Measurements from ENCODE around the gene PSORS1C2.

The PSORS1C2 gene

DNA sequence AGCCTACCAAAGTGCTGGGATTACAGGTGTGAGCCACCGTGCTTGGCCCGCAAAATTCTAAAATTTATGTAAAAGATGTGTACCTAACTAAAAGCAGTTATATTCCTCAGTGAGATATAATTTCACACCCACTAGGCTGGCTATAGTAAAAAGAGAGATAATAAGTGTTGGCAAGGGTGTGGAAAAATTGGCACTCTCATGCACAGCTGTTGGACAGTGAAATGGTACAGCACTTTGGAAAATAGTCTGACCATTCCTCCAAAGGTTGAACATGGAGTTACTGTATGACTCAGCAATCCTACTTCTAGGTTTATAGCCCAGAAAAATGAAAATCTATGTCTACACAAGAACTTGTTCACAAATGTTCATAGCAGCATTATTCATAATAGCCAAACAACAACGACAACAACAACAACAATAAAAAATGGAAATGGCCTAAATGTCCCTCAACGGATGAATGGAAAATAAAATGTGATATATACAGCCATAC, 40.4 kb downstream of the PSORS1C2 start:
- TF ChIP-seq, protein P1, sequence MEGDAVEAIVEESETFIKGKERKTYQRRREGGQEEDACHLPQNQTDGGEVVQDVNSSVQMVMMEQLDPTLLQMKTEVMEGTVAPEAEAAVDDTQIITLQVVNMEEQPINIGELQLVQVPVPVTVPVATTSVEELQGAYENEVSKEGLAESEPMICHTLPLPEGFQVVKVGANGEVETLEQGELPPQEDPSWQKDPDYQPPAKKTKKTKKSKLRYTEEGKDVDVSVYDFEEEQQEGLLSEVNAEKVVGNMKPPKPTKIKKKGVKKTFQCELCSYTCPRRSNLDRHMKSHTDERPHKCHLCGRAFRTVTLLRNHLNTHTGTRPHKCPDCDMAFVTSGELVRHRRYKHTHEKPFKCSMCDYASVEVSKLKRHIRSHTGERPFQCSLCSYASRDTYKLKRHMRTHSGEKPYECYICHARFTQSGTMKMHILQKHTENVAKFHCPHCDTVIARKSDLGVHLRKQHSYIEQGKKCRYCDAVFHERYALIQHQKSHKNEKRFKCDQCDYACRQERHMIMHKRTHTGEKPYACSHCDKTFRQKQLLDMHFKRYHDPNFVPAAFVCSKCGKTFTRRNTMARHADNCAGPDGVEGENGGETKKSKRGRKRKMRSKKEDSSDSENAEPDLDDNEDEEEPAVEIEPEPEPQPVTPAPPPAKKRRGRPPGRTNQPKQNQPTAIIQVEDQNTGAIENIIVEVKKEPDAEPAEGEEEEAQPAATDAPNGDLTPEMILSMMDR (IDR thresholded peaks at IDR 0.05; ENCODE audit: low read depth, low read length, missing control alignments): no peak
- no peak for DNase-seq (ENCODE audit: extremely low read depth, low read depth)
- H3K4me3 ChIP-seq (replicated peaks; ENCODE audit: low read depth, low read length): no peak overlapping the region

DNA sequence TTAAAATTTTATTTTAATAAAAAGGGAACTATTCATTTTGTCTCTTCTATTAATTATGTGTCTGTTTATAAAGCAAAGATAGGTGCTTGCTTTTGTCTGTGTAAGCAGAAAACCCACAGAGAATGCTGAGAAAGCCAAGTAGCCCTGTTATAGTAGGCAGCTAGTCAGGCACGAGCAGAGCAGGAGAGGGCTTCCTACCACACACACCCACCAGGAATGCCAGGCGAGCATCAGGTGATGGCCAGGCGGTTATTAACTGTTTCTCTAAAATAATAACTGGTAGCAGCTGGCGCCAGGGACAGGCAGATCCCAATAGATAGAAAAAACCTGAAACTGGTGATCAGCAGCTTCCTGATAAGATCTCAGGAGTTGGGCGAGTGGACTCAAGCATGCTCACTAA, 42.2 kb downstream of the PSORS1C2 start:
- no peak for DNase-seq (ENCODE audit: extremely low read depth, low read depth)
- no peak overlapping the region for H3K4me3 ChIP-seq (replicated peaks; ENCODE audit: low read depth, low read length)
- TF ChIP-seq, protein P1 (IDR thresholded peaks at IDR 0.05; ENCODE audit: low read depth, low read length, missing control alignments): no peak

DNA sequence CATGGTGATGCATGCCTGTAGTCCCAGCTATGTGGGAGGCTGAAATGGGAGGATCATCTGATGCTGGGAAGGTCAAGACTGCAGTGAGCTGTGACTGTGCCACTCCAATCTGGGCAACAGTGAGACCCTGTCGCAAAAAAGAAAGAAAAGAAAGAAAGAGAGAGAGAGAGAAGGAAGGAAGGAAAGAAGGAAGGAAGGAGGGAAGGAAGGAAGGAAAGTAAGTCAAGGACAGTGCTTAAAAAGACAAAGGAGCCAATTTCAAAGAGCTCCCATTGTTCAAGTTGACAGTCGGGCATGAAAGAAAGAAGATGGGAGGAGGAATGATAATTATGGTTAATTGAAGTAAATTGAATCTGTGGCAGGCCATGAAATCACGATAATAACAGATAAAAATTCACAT, 42.7 kb downstream of the PSORS1C2 start:
- H3K4me3 ChIP-seq (replicated peaks; ENCODE audit: low read depth, low read length): no peak overlapping the region
- TF ChIP-seq, protein P1 (IDR thresholded peaks at IDR 0.05; ENCODE audit: low read depth, low read length, missing control alignments): no peak
- DNase-seq (ENCODE audit: extremely low read depth, low read depth): no peak

DNA sequence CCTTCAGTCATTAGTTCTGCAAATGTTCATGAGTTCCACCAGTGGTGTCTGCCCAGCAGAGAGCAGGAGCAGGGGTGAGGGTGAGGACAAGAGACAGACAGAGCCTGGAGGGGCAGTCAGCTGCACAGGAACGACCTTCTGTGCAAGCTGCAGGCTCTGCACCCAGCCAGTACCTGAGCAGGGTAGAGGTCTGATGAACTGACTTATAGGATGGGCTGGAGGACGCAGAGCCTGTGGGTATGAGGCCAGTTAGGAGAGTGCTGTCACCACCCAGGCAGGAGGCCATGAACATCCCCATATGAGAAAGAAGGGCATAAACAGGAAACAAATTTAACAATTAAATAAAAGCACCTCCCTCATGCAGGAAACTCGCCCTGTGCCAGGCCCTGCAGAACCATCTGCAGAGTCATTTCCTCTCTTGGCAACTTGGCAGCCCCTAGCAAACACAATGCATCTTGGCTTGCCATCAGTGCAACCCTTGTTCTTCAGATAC, 44.4 kb downstream of the PSORS1C2 start:
- TF ChIP-seq, protein P1 (IDR thresholded peaks at IDR 0.05; ENCODE audit: low read depth, low read length, missing control alignments): no peak
- DNase-seq (ENCODE audit: extremely low read depth, low read depth): no peak
- no peak overlapping the region for H3K4me3 ChIP-seq (replicated peaks; ENCODE audit: low read depth, low read length)

DNA sequence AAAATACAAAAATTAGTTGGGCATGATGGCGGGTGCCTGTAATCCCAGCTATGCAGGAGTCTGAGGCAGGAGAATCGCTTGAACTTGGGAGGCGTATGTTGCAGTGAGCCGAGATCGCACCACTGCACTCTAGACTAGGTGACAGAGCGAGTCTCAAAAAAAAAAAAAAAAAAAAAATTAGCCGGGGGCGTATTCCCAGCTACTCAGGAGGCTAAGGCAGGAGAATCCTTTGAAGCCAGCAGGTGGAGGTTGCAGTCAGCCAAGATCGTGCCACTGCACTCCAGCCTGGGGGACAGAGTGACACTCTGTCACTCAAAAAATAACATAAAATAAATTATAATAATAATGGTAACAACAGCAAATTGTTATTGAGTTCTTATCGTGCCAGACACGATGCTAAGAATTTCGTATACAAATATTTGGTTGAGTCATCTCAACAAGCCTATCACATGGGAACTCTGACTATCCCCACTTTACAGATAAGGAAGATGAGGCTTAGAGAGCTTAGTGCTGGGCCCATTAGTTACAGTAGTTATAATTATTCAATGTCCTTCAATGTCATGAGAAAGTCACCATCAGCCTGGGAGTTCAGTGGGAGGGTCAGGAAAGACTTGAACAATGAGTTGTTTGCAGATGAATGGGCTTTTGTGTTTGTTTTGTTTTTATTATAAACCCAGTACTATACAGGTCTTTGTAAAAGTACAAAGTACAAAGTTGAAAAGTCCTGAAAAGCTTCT, 45.9 kb downstream of the PSORS1C2 start:
- no peak overlapping the region for H3K4me3 ChIP-seq (replicated peaks; ENCODE audit: low read depth, low read length)
- DNase-seq (ENCODE audit: extremely low read depth, low read depth): no peak
- TF ChIP-seq, protein P1 (IDR thresholded peaks at IDR 0.05; ENCODE audit: low read depth, low read length, missing control alignments): no peak

DNA sequence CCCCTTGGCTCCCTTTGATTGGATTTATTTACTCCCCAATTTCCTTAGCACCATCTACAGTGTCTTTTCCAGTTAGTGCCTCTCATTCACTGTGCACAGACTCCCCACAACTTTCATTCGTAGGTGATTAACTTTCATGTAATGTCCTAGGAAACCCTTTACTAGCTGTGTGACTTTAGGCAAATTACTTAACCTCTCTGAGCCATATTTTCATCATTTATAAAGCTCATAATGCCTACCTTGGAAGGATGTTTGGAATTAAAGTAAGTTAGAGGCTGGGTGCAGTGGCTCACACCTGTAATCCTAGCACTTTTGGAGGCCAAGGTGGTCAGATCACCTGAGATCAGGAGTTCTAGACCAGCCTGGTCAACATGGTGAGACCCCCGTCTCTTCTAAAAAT, 46.6 kb downstream of the PSORS1C2 start:
- no peak for DNase-seq (ENCODE audit: extremely low read depth, low read depth)

More for the DNA sequence above, 46.6 kb downstream of the PSORS1C2 start:
- H3K4me3 ChIP-seq (replicated peaks; ENCODE audit: low read depth, low read length): no peak overlapping the region
- TF ChIP-seq, protein P1 (IDR thresholded peaks at IDR 0.05; ENCODE audit: low read depth, low read length, missing control alignments): no peak
